Fibroblast of pulmonary artery (primary cell): ENCODE data around the gene PSMG4.
"Not testable (repeated sequence)": the region's sequence is repeated elsewhere in the genome, so short reads cannot be mapped to it uniquely, and the experiment has no call there.

ENCODE experiments used
- DNase-seq: peaks from one replicate; pipeline ENCODE4 v3.0.0-alpha.2; 2010; ENCODE audit warnings: low read depth
- H3K4me3 ChIP-seq: replicated peaks from 2 replicates; pipeline ENCODE4 v1.5.1; 2011; ENCODE audit warnings: low read depth, mild to moderate bottlenecking, control low read depth, low read length, moderate library complexity
- CTCF ChIP-seq: IDR thresholded peaks from 2 replicates; pipeline ENCODE4 v1.5.1; 2011; ENCODE audit warnings: mild to moderate bottlenecking, control low read depth, low read length, inconsistent platforms; ENCODE audit errors: missing control alignments

PSMG4 gene

GRCh38 chr6:3235486-3235885, 23.3 kb upstream of the PSMG4 start:
- TF ChIP-seq CTCF = no peak
- H3K4me3 ChIP-seq = no peak overlapping the region
- no peak for DNase-seq

GRCh38 chr6:3236005-3236404, 22.7 kb upstream of the PSMG4 start:
- no peak for TF ChIP-seq CTCF
- no peak for DNase-seq

GRCh38 chr6:3237761-3238662, 20.7 kb upstream of the PSMG4 start:
- no peak for TF ChIP-seq CTCF
- DNase-seq = no peak
- H3K4me3 ChIP-seq = no peak overlapping the region

More at GRCh38 chr6:3236005-3236404, 22.7 kb upstream of the PSMG4 start:
- H3K4me3 ChIP-seq = no peak overlapping the region

GRCh38 chr6:3239110-3239830, 19.5 kb upstream of the PSMG4 start:
- peak; percentile 20 for TF ChIP-seq CTCF
- H3K4me3 ChIP-seq = no peak overlapping the region

GRCh38 chr6:3240595-3240994, 18.2 kb upstream of the PSMG4 start:
- TF ChIP-seq CTCF = no peak
- no peak for DNase-seq
- no peak overlapping the region for H3K4me3 ChIP-seq

More at GRCh38 chr6:3239110-3239830, 19.5 kb upstream of the PSMG4 start:
- DNase-seq = no peak

GRCh38 chr6:3241745-3242144, 17.0 kb upstream of the PSMG4 start:
- not testable (repeated sequence) for H3K4me3 ChIP-seq, DNase-seq

- no peak overlapping the region for H3K4me3 ChIP-seq
- DNase-seq = no peak
- no peak for TF ChIP-seq CTCF
Observed at GRCh38 chr6:3242768-3243167, 16.0 kb upstream of the PSMG4 start.
